Measurements from ENCODE around the gene NPLOC4.

GRCh38 chr17:81552244-81553017 lies 84.5 kb downstream of the NPLOC4 start, which contains the start of gene FAAP100:
- TF ChIP-seq CTCF (IDR thresholded peaks at IDR 0.05) (no peak), ZFX (IDR thresholded peaks at IDR 0.05; ENCODE audit: borderline replicate concordance) (no peak)

Data from 22Rv1 (cell line).